ENCODE measurements around the gene IRF9. TPM values are rescaled to one million over a fixed set of nuclear protein-coding genes. Genes with fewer than 3 reads are reported as not detected.
A peak's percentile ranks its signal among the peaks of the same experiment; 100 is the strongest.
"Not testable (repeated sequence)": the region's sequence is repeated elsewhere in the genome, so short reads cannot be mapped to it uniquely, and the experiment has no call there.

The IRF9 gene
- polyA plus RNA-seq, 4 donors = 46.1 to 68.1 (median 57.0) TPM

DNA sequence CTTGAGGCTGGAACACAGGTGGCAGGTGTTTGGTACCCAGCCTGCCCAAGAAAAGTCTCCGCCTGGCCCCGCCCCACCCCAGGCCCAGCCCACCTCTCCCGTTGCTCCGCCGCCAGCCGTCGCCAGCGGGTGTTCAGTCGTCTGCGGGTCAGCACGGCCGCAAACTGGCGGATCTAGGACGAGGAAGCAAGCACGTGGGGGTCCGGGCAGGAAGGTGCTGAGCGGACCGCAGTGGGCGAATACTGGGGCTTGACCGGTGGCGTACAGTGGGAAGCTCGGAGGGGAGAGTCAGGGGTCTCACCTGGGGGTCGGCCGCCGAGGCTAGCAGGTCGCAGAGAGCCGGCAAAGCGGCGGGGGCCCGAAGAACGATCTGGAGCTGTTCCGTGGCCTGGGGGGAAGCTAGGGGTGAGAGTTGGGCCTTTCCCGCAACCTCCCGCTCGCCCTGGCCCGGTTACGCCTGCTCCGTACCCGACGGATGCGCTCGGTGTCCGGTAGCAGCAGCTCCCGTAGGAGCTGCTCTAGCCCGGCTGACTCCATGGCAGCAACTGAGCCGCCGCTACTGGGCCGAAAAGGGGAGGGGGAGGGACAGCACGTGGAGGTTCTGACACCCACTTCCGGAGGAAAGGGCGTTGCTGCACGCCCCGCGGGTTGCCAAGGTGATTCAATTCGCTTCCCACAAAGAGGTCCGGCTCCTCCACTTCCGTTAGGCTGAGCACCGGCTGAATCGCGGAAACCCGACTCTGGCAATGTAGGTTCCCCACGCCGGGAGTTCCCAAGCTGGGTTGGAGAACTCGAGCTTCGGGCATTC lies 27.4 kb downstream of the IRF9 start, which contains the start of gene IPO4:
TSS of gene IPO4 (minus strand) at position 566 of the 808 bp plus-strand sequence. CDS start at position 537, 29 bp downstream.
- peak; percentile 87 to 95 (median 92) for DNase-seq (ENCODE audit: low read depth in 4 of 4, low spot score in 3 of 4)

- no peak for DNase-seq (ENCODE audit: low read depth in 4 of 4, low spot score in 3 of 4)
These were observed 28.0 kb downstream of the IRF9 start for GRCh38 chr14:24189059-24189375.

DNA sequence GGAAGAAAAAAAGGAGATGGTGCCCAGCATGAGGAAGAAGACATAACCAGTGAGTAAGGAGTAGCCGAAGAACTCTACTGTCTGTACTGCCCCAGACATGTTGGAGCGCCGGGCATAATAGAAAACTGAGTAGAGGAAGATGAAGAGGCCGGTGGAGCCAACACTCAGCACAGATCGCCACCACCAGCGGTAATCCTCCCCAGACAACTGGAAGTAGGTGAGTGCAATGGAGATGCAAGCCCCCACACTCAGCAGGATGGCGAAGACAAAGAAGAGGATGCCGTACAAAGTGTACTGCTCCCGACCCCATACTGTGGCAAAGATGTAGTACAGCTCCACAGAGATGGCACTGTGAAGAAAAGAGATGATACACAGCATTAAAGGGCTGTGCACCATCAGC lies 28.4 kb downstream of the IRF9 start:
- no peak for DNase-seq (ENCODE audit: low read depth in 4 of 4, low spot score in 3 of 4)

DNA sequence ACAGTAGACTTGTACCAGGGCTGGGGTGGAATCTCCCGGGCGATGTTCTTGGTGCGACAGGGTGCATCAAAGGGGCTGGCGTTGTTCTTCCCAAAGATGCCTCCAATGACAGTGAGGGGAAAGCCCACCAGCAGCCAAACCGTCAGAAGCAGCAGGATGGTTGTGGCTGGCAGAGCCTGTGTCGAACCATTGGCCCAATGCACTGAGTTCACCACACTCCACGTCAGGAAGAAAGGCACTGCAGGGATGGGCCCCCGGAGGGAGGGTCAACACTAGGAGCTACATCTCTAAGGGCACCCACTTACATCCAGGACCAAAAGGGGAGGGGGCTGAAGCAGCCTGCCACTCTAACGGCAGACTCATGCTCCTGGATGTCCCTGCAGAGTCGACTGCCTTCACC lies 29.4 kb downstream of the IRF9 start:
- no peak for DNase-seq (ENCODE audit: low read depth in 4 of 4, low spot score in 3 of 4)

- no peak for DNase-seq (ENCODE audit: low read depth in 4 of 4, low spot score in 3 of 4)
These were observed 31.9 kb downstream of the IRF9 start for GRCh38 chr14:24192933-24193332.

DNA sequence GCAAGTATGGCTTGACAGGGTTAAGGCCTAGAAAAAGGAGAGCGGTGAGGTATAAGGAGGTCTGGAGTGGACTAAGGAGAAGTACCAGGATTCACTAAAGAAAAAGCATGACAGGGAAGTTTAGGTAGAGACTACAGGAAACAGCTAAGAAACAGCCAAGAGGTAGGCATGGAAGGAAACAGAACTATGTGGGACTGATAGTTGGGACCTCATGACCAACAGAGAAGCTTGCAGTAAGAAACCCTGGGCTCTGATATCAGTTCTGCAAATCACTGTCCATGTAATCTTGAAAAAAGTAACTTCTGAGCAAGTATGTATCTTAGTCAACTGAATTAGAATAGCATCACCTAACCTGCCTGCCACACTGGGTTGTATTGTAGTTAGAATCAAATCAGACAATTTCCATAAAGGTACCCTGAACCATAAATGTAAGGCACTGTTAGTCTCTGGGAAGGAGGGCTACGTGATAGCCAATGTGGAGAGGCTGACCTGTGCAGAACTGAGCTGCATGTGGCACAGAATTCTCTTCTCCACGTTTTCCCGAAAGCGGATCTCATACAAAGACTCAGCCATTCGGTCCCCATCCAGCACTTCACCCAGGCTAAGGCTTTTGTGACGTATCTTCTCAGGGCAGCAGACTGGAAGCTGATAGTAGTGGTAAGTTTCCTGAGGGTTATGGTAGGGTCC lies 33.3 kb downstream of the IRF9 start:
- no peak for DNase-seq (ENCODE audit: low read depth in 4 of 4, low spot score in 3 of 4)

- DNase-seq (ENCODE audit: low read depth in 4 of 4, low spot score in 3 of 4) = no peak
These were observed 33.8 kb downstream of the IRF9 start for GRCh38 chr14:24194873-24195185.

DNA sequence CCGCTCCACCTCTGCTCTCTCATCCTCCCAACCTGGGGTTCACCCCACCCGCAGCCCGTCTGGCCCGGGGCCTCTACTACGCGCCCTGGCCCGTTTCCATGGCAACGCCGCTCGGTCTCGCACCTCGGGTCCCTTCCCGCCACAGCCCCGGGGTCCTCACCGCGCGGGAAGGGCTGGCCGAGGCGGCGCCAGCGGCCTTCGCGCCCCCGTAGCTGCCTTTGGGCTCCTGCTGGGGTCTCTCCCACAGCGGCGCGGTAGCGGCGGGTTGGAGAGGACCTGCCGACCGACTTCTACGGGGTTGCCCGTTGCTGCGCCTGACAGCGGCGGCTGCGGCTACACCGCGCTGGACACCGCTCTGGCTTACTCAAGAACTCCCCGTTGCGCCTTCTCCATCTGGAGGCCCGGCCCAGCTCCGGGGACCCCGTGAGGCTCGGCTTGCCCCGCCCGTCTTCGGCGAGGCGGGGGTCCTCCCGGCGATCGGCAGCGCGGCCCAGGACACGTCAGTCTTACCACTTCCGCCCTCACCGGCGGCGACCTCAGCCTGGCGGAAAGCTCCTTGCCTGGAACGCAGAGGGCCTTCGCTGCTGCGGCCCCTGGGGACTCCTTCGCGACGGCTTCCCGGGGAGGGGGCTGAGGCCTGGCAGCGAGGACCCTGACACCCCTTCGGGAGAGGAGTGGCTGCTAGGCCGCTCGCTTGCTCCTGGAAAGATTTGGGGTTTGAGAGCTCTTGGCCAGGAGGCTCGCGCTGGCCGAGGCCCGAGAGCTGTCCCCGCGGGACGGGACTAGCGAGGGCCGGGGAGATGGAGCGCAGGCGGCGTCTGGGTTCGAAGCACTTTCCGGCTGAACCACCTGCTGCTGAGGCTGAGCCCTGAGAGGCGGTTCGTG lies 34.4 kb downstream of the IRF9 start, which contains the start of gene TM9SF1:
TSS of gene TM9SF1 (minus strand) at position 256 of the 885 bp plus-strand sequence. CDS start 422 bp downstream, outside the sequence.
- peak in 3 of 4 donors; percentile 71 to 84 (median 77) for DNase-seq (ENCODE audit: low read depth in 4 of 4, low spot score in 3 of 4)

DNA sequence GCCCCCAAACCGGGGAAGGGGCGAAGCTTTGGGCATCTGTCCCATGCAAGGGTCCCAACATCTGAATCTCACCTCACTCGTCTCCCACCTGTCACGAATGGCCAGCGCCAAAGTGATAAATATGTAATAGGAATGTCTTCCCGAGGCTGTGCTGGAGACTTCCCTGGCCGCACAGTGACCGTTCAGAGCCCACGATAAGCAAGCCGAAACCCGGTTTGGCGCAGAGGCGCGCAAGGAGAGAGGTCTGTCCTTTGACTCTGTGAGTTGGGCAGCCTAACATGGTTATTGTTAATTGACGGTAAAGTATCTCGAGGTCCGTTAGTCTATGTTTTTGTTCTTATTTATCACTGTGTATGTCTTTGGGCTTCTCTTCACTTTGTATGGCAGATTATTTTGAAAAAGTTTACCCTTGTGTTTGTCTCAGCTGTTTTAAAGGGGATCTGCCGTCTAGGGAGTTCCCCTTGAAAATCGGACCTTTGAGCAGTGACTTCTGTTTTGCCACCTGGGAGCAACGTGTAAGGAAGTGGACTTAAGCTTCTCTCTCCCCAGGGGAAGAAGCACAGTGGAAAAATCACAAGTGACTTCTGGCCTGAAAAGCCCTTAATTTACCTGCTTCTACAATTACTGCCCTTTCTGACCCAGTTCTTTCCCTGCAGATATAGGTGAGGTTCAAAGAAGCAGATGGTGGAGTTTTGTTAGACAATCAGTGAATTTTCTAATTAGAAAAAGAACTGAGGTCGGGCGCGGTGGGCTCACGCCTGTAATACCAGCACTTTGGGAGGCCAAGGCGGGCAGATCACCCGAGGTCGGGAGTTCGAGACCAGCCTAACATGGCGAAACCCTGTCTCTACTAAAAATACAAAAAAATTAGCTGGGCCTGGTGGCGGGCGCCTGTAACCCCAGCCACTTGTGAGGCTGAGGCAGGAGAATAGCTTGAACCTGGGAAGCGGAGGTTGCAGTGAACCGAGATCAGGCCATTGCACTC lies 35.3 kb downstream of the IRF9 start:
- no peak for DNase-seq (ENCODE audit: low read depth in 4 of 4, low spot score in 3 of 4)

DNA sequence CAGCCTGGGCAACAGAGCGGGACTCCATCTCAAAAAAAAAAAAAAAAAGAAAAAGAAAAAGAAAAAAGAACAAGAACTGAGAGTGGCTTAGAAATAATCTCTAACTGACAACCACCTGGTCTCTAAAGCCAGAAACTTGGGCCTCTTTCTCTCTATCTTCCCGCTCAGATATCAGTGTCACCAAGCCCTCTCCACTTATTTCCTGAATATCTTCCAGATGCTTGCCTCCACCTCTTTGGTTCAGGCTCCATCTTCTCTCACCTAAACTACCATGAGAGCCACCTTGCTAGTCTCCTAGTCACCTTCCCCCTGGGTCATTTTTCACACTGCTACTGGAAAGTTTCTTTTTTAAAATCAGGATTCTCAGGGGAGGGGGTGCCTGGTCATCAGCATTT lies 36.0 kb downstream of the IRF9 start:
- DNase-seq (ENCODE audit: low read depth in 4 of 4, low spot score in 3 of 4) = no peak

GRCh38 chr14:24198814-24199524 lies 37.9 kb downstream of the IRF9 start:
- DNase-seq (ENCODE audit: low read depth in 4 of 4, low spot score in 3 of 4) = no peak

GRCh38 chr14:24202538-24202937 lies 41.5 kb downstream of the IRF9 start:
- DNase-seq (ENCODE audit: low read depth in 4 of 4, low spot score in 3 of 4) = not testable (repeated sequence)

GRCh38 chr14:24203249-24203886 lies 42.3 kb downstream of the IRF9 start:
- DNase-seq (ENCODE audit: low read depth in 4 of 4, low spot score in 3 of 4) = not testable (repeated sequence)

DNA sequence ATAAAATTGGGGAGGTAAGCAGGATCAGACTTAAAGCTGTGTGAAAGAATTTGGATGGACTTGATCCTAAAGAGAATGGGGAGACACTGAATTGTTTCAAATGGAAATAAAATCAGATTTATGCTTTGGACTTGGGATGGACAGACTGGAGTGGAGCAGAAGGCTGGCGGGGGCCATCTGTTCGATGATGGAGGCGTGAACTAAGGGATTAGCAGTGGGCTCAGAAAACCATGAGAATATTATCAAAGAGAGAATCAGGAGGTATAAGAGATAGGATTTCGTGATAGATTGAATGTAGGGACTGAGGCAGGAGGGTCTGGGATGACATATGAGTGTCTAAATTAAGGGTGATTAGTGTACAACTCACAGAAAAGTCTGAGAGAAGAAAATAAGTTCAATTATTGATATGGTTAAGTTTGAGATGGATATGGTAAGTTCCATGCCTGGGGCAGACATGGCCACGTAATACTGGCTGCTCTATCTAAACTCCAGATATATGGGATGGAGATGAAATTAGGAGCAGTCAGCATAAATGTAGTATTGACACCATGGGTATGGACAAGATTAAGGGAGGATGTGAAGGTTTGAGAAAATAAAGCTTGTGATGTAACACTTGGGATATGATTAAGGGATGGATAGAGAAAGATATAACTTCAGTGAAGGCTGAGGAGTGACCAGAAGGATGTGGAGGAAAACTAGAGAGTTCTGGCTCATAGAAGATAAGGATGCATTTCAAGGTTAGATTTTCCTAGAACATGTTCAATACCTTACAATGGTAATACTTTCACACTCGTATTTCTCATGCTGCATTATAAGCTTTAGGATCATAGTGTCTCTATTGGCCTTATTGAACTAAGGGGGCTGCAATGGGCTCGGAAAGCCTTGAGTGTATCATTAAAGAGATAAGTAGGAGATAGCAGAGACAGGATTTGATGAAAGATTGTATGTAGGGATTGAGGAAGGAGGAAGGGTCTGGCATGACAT lies 43.4 kb downstream of the IRF9 start:
- DNase-seq (ENCODE audit: low read depth in 4 of 4, low spot score in 3 of 4) = no peak

- DNase-seq (ENCODE audit: low read depth in 4 of 4, low spot score in 3 of 4) = no peak
These were observed 45.4 kb downstream of the IRF9 start for GRCh38 chr14:24206260-24207103.

DNA sequence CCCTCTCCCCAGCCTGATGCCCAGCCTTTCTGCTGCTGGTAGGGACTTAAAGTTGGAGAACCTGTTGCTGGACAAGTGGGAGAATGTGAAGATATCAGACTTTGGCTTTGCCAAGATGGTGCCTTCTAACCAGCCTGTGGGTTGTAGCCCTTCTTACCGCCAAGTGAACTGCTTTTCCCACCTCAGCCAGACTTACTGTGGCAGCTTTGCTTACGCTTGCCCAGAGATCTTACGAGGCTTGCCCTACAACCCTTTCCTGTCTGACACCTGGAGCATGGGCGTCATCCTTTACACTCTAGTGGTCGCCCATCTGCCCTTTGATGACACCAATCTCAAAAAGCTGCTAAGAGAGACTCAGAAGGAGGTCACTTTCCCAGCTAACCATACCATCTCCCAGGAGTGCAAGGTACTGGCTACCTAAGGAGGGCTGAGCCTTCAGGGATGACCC lies 46.1 kb downstream of the IRF9 start:
- DNase-seq (ENCODE audit: low read depth in 4 of 4, low spot score in 3 of 4) = no peak

- no peak for DNase-seq (ENCODE audit: low read depth in 4 of 4, low spot score in 3 of 4)
These were observed 46.6 kb downstream of the IRF9 start for GRCh38 chr14:24207625-24208024.
